Skeletal muscle tissue (tissue), 4 donors: ENCODE results near the gene CCDC34. TPM values are rescaled to one million over a fixed set of nuclear protein-coding genes. Genes with fewer than 3 reads are reported as not detected.

Experiments used
- H3K27ac ChIP-seq: one replicate; pipeline ENCODE4 v1.7.0; 2013; ENCODE audit warnings: mild to moderate bottlenecking, low read depth, low read length, inconsistent platforms
- H3K27me3 ChIP-seq, 3 donors: one replicate each; pipeline ENCODE4 v1.7.0; 2013; ENCODE audit warnings: low read length in 3 of 3; ENCODE audit not compliant: control insufficient read depth in 3 of 3, insufficient read depth in 3 of 3
- H3K36me3 ChIP-seq, 3 donors: one replicate each; pipeline ENCODE4 v1.7.0; 2013; ENCODE audit warnings: low read length in 3 of 3; ENCODE audit not compliant: control insufficient read depth in 3 of 3, insufficient read depth in 3 of 3
- H3K4me1 ChIP-seq, 3 donors: one replicate each; pipeline ENCODE4 v1.7.0; 2013; ENCODE audit warnings: low read length in 3 of 3, mild to moderate bottlenecking in 3 of 3; ENCODE audit not compliant: control insufficient read depth in 3 of 3, insufficient read depth in 3 of 3
- H3K4me3 ChIP-seq, 3 donors: one replicate each; pipeline ENCODE4 v1.7.0; 2013; ENCODE audit warnings: low read length in 3 of 3
- H3K9ac ChIP-seq, 3 donors: one replicate each; pipeline ENCODE4 v1.7.0; 2013; ENCODE audit warnings: low read length in 3 of 3, mild to moderate bottlenecking in 3 of 3, moderate library complexity in 2 of 3, low read depth in 1 of 3
- H3K9me3 ChIP-seq, 3 donors: one replicate each; pipeline ENCODE4 v1.7.0; 2013; ENCODE audit warnings: low read length in 3 of 3; ENCODE audit not compliant: control insufficient read depth in 3 of 3
- total RNA-seq: library from RNA; depleted of rRNA; stranded (reverse); fragments of >200 nt; gene quantifications from one replicate; pipeline ENCODE4 v1.2.3, GENCODE V29; 2014
- donor health status: Osteomylitis.

Gene CCDC34
- total RNA-seq, 1 donor from 2014 or later, result 2.1 TPM

DNA sequence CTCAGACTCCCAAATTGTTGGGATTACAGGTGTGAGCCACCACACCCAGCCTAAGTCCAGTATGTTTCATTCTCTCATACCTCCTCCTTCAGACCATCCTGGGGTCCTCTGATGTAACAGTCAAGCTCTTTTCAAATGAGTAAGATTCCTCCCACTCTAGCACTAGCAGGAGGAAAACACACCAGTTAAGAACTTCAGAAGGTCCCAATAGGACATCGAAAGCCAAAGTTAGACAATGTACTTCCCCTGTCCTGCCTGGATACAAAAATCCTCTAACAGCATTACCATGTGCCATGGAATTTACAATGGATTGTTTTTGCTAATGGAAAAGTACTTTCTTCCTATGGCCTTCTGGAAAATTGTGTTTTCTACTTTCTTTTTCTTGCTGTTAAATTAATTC is 67.1 kb downstream of the CCDC34 start:
- Histone ChIP-seq H3K4me1 (no peaks in the 10 kb centered on the region), H3K9me3 (no peaks in the 10 kb centered on the region), H3K9ac (no peak overlapping the region), H3K27ac (no peak overlapping the region), H3K36me3 (no peaks in the 10 kb centered on the region), H3K27me3 (no peaks in the 10 kb centered on the region), H3K4me3 (no peak overlapping the region)

DNA sequence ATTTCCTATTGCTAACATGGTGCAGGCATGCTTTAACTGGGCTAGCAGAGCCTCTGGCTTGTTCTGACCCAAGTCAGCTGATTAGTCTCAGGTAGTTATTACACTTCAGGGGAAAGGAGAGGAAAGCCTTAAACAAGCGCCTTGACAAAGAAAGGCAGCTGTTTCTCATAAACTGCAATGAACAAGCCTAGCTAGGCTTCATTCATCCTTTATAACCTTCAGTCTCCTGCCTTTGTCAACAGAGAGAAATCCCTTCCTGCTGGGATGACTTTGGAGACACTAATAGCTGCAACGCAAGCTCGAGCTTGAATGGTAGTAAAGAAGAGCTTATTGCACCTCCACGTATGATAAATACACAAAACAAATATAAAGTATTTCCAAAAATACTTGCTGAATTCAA is 68.4 kb downstream of the CCDC34 start:
- H3K36me3 ChIP-seq, result no peaks in the 10 kb centered on the region
- H3K9me3 ChIP-seq, result no peaks in the 10 kb centered on the region
- H3K4me1 ChIP-seq, result peaks cover 0 to 3% (median 0%) of the 10 kb centered on the region in 3 donors
- H3K27ac ChIP-seq, result no peak overlapping the region
- H3K4me3 ChIP-seq, result no peak overlapping the region
- H3K9ac ChIP-seq, result no peak overlapping the region
- H3K27me3 ChIP-seq, result no peaks in the 10 kb centered on the region

DNA sequence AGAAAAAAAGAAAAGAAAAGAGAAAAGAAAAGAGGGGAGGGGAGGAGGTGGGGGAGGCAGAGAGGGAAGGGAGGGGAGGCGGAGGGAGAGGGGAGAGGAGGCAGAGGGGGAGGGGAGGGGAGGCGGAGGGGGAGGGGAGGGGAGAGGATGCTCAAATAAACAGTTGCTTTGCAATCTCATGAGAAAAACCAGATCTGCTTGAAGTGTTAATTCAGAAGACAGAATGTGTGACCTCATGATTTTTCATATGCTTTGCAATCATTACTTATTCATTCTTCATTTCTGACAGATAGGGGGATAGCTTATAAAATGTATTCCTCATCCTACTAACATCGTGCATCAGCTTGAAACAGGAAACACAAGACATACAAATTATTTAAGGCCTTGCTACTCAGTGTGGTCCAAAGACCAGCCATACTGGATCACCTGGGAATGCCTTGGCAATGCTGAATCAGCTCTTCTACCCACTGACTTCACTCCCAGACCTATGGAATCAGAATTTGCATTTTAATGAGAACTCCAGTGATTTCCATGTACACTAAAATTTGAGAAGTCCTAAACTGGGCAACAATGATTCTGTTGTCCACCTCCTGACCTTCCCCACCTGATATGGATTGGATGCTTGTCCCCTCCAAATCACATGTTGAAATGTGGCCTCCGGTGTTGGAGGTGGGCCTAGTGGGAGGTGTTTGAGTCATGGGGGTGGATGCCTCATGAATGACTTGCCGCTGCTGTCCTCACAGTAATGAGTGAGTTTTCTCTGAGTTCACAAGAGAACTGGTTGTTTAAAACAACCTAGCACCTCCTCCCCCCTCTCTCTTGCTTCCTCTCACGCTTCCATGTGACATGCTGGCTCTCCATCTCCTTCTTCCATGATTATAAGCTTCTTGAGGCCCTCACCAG is 69.2 kb downstream of the CCDC34 start:
- Histone ChIP-seq H3K27ac (no peak overlapping the region), H3K4me3 (no peak overlapping the region), H3K27me3 (no peaks in the 10 kb centered on the region), H3K4me1 (peaks cover 0 to 3% (median 0%) of the 10 kb centered on the region in 3 donors), H3K9me3 (no peaks in the 10 kb centered on the region), H3K9ac (no peak overlapping the region), H3K36me3 (no peaks in the 10 kb centered on the region)

DNA sequence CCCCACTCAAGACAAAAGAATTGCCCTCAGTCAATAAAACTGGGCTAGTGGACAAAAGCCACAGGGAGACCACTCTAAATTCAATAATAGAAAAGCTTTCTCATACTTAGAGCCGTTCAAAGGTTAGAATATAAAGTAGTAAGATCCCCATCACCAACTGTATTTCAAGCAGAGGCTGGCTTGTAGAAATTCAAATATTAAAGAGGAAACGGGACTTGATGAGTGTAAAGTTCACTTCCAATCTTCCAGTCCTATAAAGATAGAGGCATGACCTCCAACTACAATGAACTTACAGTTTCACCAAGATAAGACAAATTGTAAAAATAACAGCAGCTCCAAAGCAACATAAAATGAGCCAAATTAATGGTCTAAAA is 70.4 kb downstream of the CCDC34 start:
- H3K9ac ChIP-seq, result no peak overlapping the region
- H3K4me3 ChIP-seq, result no peak overlapping the region
- no peaks in the 10 kb centered on the region for H3K27me3 ChIP-seq
- H3K9me3 ChIP-seq, result no peaks in the 10 kb centered on the region
- H3K36me3 ChIP-seq, result no peaks in the 10 kb centered on the region
- H3K4me1 ChIP-seq, result peaks cover 0 to 3% (median 0%) of the 10 kb centered on the region in 3 donors
- H3K27ac ChIP-seq, result no peak overlapping the region

DNA sequence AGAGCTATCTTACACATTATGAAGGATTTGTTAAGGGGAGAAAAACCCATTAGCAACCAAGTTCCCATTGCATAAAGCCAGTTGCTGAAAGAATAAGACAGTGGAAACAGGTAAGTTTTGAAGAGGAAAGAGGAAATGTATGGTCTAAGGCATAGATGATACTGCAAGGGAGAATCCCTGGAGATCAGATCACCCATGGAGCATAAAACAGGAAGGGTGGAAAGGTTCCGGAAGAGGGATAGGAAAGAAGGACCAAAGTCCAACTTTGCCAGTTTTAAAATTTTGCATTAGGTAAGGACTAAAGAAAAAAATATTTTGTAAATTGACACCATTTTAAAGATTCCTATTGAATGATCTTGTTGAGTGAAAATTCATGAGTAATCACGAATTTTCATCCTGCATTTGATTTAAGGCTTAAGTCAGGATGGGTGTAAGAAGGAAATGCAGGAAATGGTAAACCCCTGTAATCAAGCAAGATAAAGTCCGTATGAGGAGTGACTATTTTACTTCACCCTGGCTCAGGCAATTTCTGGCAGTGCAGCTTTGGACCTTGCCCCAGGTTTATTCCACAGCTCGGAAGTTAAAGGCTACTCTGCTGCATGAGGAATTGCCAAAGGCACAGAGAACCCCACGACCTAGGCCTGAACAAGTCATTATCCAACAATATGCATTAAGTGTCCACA is 70.9 kb downstream of the CCDC34 start:
- no peaks in the 10 kb centered on the region for H3K27me3 ChIP-seq
- H3K27ac ChIP-seq, result no peak overlapping the region
- no peak overlapping the region for H3K4me3 ChIP-seq
- no peaks in the 10 kb centered on the region for H3K36me3 ChIP-seq
- H3K9me3 ChIP-seq, result no peaks in the 10 kb centered on the region
- no peak overlapping the region for H3K9ac ChIP-seq
- peaks cover 0 to 3% (median 0%) of the 10 kb centered on the region in 3 donors for H3K4me1 ChIP-seq

DNA sequence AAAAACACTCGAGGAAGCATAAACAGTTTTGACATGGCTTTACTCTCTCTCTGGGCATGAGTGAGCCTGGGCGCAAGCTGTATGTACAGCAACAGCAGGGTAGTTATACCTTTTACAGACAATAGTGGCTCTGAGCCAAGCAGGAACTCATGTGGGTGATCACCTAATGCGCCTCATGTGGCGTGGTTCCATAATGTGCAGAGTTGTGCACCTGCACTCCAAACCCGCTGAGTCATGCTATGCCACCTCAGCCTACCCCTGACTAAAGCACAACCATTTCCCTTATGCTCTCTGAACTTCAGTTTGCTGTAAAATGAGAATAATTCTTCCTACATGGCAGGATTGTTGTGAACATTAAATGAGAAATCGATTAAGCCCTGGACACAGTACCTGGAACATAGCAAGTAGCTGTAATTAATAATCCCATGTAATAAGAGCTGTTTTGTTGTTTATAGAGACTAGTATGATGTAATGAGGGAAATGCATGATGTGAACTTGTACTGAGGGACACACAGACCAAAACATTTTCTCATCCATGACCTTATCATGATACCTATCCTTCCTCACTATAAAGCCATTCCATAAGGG is 71.6 kb downstream of the CCDC34 start:
- H3K27ac ChIP-seq, result no peak overlapping the region
- no peak overlapping the region for H3K4me3 ChIP-seq
- H3K9me3 ChIP-seq, result no peaks in the 10 kb centered on the region
- H3K27me3 ChIP-seq, result no peaks in the 10 kb centered on the region
- no peaks in the 10 kb centered on the region for H3K36me3 ChIP-seq
- peaks cover 0 to 3% (median 0%) of the 10 kb centered on the region in 3 donors for H3K4me1 ChIP-seq
- no peak overlapping the region for H3K9ac ChIP-seq

DNA sequence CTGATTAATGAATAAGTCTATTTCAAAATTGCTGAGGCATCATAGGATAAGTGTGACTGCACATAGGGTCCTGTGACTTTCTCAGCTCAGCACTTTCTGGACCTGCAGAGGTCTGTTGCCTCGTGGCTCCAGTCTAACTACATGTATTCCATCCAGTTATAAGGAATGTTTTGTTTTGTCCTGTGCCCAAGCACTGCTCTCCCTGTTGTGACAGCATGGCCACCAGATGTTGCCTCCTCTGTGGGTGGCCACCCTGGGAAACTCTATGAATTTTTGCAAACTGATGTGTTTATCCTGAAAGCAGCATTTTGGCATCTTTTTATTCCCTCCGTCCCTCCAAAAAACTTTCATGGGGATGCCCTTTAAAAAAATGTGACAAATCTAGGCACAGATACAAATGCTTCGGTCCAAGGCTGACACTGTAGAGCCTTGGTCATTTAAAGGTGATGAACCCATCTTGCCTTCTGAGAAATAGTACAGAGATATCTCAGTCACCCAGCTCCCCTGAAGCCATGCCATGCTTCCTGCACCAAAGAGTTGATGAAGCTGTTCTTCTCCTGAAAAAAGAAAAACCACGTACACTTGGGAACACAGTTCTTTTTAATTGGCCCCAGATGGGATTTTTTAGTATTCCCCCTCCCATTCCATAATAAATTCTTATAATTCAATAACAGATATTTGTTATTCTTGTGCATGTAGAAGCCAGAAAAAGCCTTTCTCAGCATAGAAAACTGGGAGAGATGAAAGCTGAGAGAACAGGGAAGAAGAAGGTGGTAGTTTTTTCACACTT is 72.6 kb downstream of the CCDC34 start:
- H3K9me3 ChIP-seq, result no peaks in the 10 kb centered on the region
- no peak overlapping the region for H3K9ac ChIP-seq
- H3K27ac ChIP-seq, result no peak overlapping the region
- peaks cover 0 to 3% (median 0%) of the 10 kb centered on the region in 3 donors for H3K4me1 ChIP-seq
- H3K36me3 ChIP-seq, result no peaks in the 10 kb centered on the region
- H3K4me3 ChIP-seq, result no peak overlapping the region
- no peaks in the 10 kb centered on the region for H3K27me3 ChIP-seq

Other genes with a start within 250 kb of the CCDC34 start
- gene LGR4, start 109.6 kb upstream of the CCDC34 start, total RNA-seq, result 43.8 TPM
- 29.7 TPM for gene LIN7C, start 143.6 kb upstream of the CCDC34 start, total RNA-seq